Astrocyte (in vitro differentiated cells and primary cell): ENCODE measurements around the gene HES6.

Experiments used
- CTCF ChIP-seq: IDR thresholded peaks from 2 replicates; pipeline ENCODE4 v1.5.1; 2011; ENCODE audit warnings: low read depth, mild to moderate bottlenecking, inconsistent platforms, low read length, moderate library complexity; ENCODE audit not compliant: insufficient read depth
- EZH2 ChIP-seq: IDR thresholded peaks from 2 replicates; pipeline ENCODE4 v1.6.1; 2012; ENCODE audit warnings: mild to moderate bottlenecking, low read length, inconsistent platforms; ENCODE audit not compliant: insufficient read depth

- TF ChIP-seq CTCF = no peak
- no peak for TF ChIP-seq EZH2
Observed at GRCh38 chr2:238244151-238244550, 4.3 kb upstream of the HES6 start.
